IMR-90 (cell line): ENCODE data around the gene IQSEC1.

ENCODE experiments used
- BHLHE40 ChIP-seq: fragments of 150-350 bp; IDR thresholded peaks from 2 replicates; pipeline ENCODE4 v1.6.1; 2016; ENCODE audit warnings: mild to moderate bottlenecking, low read depth, low read length
- CEBPB ChIP-seq: IDR thresholded peaks from 2 replicates; pipeline ENCODE4 v1.6.1; 2012; ENCODE audit warnings: low read depth, low read length, improper control_type of control experiment
- MAFK ChIP-seq: IDR thresholded peaks from 2 replicates; pipeline ENCODE4 v1.6.1; 2012; ENCODE audit warnings: low read depth, low read length, improper control_type of control experiment
- MAZ ChIP-seq: IDR thresholded peaks from 2 replicates; pipeline ENCODE4 v1.6.1; 2012; ENCODE audit warnings: low read depth, mild to moderate bottlenecking, low read length, improper control_type of control experiment, moderate library complexity, borderline replicate concordance
- MXI1 ChIP-seq: IDR thresholded peaks from 2 replicates; pipeline ENCODE4 v1.6.1; 2012; ENCODE audit warnings: low read depth, mild to moderate bottlenecking, low read length, moderate library complexity, borderline replicate concordance
- POLR2A ChIP-seq: IDR thresholded peaks from 2 replicates; pipeline ENCODE4 v1.6.1; 2012; ENCODE audit warnings: mild to moderate bottlenecking, low read depth, low read length
- RAD21 ChIP-seq: IDR thresholded peaks from 2 replicates; pipeline ENCODE4 v1.6.1; 2012; ENCODE audit warnings: low read length, improper control_type of control experiment
- RFX5 ChIP-seq: IDR thresholded peaks from 2 replicates; pipeline ENCODE4 v1.8.0; 2012; ENCODE audit warnings: low read depth, mild to moderate bottlenecking, low read length, moderate library complexity
- TF ChIP-seq, protein P1 (sequence below): conservative IDR thresholded peaks from 2 replicates; pipeline ENCODE4 v1.5.1; 2012; ENCODE audit warnings: mild to moderate bottlenecking, low read depth, low read length, improper control_type of control experiment
- TF ChIP-seq, protein P2 (sequence below): fragments of 150-350 bp; IDR thresholded peaks from 2 replicates; pipeline ENCODE4 v1.6.1; 2017; ENCODE audit warnings: mild to moderate bottlenecking, antibody characterized with exemption, low read length, low read depth

DNA sequence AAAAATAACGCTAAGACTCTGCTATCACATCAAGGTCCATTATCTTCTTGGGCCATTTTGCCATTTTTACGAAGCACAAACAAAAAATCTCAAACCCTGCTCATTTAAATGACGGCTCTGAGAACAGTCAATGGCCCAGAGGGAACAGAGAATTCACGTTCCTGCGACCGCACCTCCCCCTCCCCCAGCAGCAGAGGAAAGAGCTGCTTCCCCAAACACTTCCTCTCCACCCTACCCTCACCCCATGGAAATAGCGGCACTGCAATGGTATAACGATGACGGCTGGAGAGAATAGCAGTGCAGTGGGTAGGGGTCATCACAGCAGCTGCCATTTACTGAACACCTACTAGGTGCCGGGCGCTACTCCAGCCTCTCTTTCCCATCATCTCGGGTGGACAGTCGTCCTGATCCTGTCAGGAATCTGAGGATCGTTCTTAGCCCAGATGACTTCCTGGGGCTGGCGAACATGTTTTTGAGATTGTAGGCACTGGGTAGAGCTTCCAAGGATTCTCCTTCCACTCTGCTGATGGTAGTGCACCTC is 113.3 kb downstream of the IQSEC1 start:
- no peak for TF ChIP-seq BHLHE40
- TF ChIP-seq, protein P1, sequence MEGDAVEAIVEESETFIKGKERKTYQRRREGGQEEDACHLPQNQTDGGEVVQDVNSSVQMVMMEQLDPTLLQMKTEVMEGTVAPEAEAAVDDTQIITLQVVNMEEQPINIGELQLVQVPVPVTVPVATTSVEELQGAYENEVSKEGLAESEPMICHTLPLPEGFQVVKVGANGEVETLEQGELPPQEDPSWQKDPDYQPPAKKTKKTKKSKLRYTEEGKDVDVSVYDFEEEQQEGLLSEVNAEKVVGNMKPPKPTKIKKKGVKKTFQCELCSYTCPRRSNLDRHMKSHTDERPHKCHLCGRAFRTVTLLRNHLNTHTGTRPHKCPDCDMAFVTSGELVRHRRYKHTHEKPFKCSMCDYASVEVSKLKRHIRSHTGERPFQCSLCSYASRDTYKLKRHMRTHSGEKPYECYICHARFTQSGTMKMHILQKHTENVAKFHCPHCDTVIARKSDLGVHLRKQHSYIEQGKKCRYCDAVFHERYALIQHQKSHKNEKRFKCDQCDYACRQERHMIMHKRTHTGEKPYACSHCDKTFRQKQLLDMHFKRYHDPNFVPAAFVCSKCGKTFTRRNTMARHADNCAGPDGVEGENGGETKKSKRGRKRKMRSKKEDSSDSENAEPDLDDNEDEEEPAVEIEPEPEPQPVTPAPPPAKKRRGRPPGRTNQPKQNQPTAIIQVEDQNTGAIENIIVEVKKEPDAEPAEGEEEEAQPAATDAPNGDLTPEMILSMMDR: no peak
- no peak for TF ChIP-seq CEBPB
- TF ChIP-seq, protein P2, sequence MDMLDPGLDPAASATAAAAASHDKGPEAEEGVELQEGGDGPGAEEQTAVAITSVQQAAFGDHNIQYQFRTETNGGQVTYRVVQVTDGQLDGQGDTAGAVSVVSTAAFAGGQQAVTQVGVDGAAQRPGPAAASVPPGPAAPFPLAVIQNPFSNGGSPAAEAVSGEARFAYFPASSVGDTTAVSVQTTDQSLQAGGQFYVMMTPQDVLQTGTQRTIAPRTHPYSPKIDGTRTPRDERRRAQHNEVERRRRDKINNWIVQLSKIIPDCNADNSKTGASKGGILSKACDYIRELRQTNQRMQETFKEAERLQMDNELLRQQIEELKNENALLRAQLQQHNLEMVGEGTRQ: no peak
- TF ChIP-seq RAD21: no peak
- TF ChIP-seq MXI1: no peak
- TF ChIP-seq POLR2A: no peak
- TF ChIP-seq MAZ: no peak
- no peak for TF ChIP-seq MAFK
- TF ChIP-seq RFX5: no peak
